Hippocampal formation (tissue), 2 donors: Measurements from ENCODE around the gene DNAI7.
A peak's percentile ranks its signal among the peaks of the same experiment; 100 is the strongest.

Experiments
- DNase-seq, 2 donors: peaks; one replicate each; lab custom pipeline; 2025; lab: John Stamatoyannopoulos, UW

The DNAI7 gene

GRCh38 chr12:25195056-25195971, at the start of gene DNAI7, which contains the start of gene ETFRF1:
TSS of gene DNAI7 (minus strand) at chr12:25195160. CDS start at chr12:25195078, 82 bp downstream.
TSS of gene ETFRF1 (plus strand) at chr12:25195237. CDS start at chr12:25203957, 8,720 bp downstream.
- peak; percentile 86 to 90 for DNase-seq

- DNase-seq, result no peak
These were observed 48.7 kb upstream of the DNAI7 start for GRCh38 chr12:25243680-25243990.

- no peak for DNase-seq
These were observed 48.2 kb upstream of the DNAI7 start for GRCh38 chr12:25242981-25243679.

- peak in 1 of 2 donors; percentile 71 for DNase-seq
These were observed 46.4 kb upstream of the DNAI7 start for GRCh38 chr12:25241167-25242020.

- DNase-seq, result no peak
These were observed 41.7 kb upstream of the DNAI7 start for GRCh38 chr12:25236626-25237025.

GRCh38 chr12:25236190-25236589, 41.2 kb upstream of the DNAI7 start:
- no peak for DNase-seq

- DNase-seq, result no peak
These were observed 18.4 kb upstream of the DNAI7 start for GRCh38 chr12:25213338-25213737.

GRCh38 chr12:25208554-25208953, 13.6 kb upstream of the DNAI7 start:
- DNase-seq, result no peak

GRCh38 chr12:25207846-25208245, 12.9 kb upstream of the DNAI7 start:
- DNase-seq, result no peak

GRCh38 chr12:25207411-25207810, 12.5 kb upstream of the DNAI7 start:
- DNase-seq, result no peak

- no peak for DNase-seq
These were observed 7.2 kb upstream of the DNAI7 start for GRCh38 chr12:25202137-25202536.

- DNase-seq, result no peak
These were observed 5.7 kb upstream of the DNAI7 start for GRCh38 chr12:25200703-25201102.

- DNase-seq, result no peak
These were observed 2.6 kb upstream of the DNAI7 start for GRCh38 chr12:25197608-25198007.

- DNase-seq, result no peak
These were observed 271 bp downstream of the DNAI7 start for GRCh38 chr12:25194722-25195055.

GRCh38 chr12:25194214-25194613, 746 bp downstream of the DNAI7 start:
- DNase-seq, result peak in 1 of 2 donors; percentile 13

GRCh38 chr12:25190793-25191192, 4.2 kb downstream of the DNAI7 start:
- DNase-seq, result no peak

GRCh38 chr12:25189656-25190055, 5.3 kb downstream of the DNAI7 start:
- no peak for DNase-seq

GRCh38 chr12:25187781-25188180, 7.2 kb downstream of the DNAI7 start:
- no peak for DNase-seq

- no peak for DNase-seq
These were observed 8.1 kb downstream of the DNAI7 start for GRCh38 chr12:25186788-25187402.

GRCh38 chr12:25186038-25186787, 8.7 kb downstream of the DNAI7 start:
- no peak for DNase-seq

GRCh38 chr12:25184132-25184531, 10.8 kb downstream of the DNAI7 start:
- no peak for DNase-seq
